ENCODE data around the gene RAD9A.

DNA sequence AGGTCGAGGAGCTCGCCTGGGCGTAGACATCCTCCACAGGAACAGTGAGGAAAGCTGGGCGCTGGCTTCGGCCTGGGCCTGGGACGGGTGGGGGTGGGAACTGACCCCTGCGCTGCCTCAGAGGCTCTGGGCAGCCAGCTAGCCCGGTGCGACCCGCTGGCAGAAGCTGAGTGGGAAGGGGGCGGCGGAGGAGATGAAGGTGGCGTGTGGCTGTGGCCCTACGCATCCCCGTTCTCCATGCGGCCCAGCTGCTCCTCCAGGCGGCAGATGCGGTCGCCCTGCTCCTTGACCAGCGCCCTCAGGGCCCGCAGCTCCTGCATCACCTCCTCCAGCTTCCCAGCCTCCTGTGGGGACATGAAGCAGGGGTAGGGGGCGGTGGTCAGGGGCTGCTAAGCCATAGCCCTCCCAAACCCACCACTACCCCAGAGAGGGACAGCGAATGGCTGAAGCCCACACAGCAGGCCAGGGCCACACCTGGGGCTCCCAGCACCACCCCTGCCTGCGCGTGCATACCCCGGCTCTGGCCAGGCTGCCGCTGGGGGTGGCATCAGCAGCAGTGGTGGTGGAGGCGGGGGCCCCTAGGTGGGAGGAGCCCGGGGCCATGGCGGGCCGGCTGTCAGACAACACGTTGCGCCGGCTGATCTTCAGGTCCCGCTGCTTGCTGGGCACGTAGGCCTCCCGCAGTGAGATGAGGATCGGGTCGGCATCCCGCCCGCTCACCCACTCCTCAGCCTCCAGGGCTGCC is 46.5 kb downstream of the RAD9A start:
- TF ChIP-seq MXI1 (IDR thresholded peaks at IDR 0.05; ENCODE audit: low read depth, low read length) (no peak), FOXM1 (IDR thresholded peaks at IDR 0.05; ENCODE audit: low read depth) (no peak), RAD21 (IDR thresholded peaks at IDR 0.05; ENCODE audit: low read length) (no peak), TAF1 (IDR thresholded peaks at IDR 0.05; ENCODE audit: borderline replicate concordance, low read depth, low read length) (no peak), POLR2AphosphoS5 (IDR thresholded peaks at IDR 0.05; ENCODE audit: low read depth, low read length) (no peak), NRF1 (IDR thresholded peaks at IDR 0.05; ENCODE audit: low read depth, low read length) (no peak), SIN3A (IDR thresholded peaks at IDR 0.05; ENCODE audit: borderline replicate concordance, low read depth, low read length) (no peak)
- TF ChIP-seq, protein P1, sequence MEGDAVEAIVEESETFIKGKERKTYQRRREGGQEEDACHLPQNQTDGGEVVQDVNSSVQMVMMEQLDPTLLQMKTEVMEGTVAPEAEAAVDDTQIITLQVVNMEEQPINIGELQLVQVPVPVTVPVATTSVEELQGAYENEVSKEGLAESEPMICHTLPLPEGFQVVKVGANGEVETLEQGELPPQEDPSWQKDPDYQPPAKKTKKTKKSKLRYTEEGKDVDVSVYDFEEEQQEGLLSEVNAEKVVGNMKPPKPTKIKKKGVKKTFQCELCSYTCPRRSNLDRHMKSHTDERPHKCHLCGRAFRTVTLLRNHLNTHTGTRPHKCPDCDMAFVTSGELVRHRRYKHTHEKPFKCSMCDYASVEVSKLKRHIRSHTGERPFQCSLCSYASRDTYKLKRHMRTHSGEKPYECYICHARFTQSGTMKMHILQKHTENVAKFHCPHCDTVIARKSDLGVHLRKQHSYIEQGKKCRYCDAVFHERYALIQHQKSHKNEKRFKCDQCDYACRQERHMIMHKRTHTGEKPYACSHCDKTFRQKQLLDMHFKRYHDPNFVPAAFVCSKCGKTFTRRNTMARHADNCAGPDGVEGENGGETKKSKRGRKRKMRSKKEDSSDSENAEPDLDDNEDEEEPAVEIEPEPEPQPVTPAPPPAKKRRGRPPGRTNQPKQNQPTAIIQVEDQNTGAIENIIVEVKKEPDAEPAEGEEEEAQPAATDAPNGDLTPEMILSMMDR (IDR thresholded peaks at IDR 0.05), result no peak
- TF ChIP-seq, protein P2, sequence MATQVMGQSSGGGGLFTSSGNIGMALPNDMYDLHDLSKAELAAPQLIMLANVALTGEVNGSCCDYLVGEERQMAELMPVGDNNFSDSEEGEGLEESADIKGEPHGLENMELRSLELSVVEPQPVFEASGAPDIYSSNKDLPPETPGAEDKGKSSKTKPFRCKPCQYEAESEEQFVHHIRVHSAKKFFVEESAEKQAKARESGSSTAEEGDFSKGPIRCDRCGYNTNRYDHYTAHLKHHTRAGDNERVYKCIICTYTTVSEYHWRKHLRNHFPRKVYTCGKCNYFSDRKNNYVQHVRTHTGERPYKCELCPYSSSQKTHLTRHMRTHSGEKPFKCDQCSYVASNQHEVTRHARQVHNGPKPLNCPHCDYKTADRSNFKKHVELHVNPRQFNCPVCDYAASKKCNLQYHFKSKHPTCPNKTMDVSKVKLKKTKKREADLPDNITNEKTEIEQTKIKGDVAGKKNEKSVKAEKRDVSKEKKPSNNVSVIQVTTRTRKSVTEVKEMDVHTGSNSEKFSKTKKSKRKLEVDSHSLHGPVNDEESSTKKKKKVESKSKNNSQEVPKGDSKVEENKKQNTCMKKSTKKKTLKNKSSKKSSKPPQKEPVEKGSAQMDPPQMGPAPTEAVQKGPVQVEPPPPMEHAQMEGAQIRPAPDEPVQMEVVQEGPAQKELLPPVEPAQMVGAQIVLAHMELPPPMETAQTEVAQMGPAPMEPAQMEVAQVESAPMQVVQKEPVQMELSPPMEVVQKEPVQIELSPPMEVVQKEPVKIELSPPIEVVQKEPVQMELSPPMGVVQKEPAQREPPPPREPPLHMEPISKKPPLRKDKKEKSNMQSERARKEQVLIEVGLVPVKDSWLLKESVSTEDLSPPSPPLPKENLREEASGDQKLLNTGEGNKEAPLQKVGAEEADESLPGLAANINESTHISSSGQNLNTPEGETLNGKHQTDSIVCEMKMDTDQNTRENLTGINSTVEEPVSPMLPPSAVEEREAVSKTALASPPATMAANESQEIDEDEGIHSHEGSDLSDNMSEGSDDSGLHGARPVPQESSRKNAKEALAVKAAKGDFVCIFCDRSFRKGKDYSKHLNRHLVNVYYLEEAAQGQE (IDR thresholded peaks at IDR 0.05; ENCODE audit: low read depth, low read length), result no peak
- TF ChIP-seq, protein P3, sequence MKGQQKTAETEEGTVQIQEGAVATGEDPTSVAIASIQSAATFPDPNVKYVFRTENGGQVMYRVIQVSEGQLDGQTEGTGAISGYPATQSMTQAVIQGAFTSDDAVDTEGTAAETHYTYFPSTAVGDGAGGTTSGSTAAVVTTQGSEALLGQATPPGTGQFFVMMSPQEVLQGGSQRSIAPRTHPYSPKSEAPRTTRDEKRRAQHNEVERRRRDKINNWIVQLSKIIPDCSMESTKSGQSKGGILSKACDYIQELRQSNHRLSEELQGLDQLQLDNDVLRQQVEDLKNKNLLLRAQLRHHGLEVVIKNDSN (IDR thresholded peaks at IDR 0.05; ENCODE audit: borderline replicate concordance, low read depth), result no peak
